ENCODE results near the gene CEBPA.
A peak's percentile ranks its signal among the peaks of the same experiment; 100 is the strongest.

The CEBPA gene

DNA sequence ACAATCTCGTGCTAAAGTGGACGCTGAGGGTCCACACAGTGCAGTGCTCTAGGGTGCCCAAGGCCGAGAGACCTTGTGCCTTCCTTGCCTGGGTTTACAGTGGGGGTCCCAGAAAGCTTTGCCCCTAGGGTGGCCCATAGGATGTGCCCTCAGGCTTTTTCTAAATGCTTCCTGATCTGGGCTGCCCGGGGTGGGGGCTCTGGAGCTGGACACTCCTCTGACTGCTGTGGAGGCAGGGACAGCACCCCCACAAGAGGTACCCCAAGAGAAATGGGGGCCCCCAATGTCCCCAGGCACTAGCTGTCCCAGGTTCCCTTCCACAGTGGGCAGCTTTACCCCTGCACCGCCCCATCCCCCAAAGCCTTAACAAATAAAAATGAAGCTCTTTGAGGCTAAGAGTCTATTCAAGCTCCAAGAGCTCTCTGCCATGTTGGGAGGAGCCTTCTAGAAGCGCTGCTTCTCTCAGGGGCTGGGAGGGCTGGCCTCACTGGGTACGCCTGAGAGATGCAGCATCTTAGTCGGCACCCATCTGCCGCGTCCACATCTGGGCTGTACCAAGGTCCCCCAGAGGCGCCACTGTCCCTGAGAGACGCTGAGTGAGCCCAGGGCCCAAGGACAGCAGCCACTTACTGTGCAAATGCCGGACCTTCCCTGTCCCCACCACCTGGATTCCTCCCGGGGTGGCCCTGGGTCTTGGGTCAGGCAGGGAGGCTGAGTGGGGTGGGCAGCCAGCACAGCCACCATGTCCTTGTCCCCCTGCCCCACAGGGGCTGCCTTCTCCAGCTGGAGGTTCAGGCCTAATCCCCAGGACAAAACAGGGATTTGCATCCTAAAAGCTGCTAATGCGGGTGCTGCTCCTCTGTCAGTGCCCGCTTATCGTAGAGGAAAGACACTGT lies 27.4 kb downstream of the CEBPA start:
- TF ChIP-seq, protein P1, sequence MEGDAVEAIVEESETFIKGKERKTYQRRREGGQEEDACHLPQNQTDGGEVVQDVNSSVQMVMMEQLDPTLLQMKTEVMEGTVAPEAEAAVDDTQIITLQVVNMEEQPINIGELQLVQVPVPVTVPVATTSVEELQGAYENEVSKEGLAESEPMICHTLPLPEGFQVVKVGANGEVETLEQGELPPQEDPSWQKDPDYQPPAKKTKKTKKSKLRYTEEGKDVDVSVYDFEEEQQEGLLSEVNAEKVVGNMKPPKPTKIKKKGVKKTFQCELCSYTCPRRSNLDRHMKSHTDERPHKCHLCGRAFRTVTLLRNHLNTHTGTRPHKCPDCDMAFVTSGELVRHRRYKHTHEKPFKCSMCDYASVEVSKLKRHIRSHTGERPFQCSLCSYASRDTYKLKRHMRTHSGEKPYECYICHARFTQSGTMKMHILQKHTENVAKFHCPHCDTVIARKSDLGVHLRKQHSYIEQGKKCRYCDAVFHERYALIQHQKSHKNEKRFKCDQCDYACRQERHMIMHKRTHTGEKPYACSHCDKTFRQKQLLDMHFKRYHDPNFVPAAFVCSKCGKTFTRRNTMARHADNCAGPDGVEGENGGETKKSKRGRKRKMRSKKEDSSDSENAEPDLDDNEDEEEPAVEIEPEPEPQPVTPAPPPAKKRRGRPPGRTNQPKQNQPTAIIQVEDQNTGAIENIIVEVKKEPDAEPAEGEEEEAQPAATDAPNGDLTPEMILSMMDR (IDR thresholded peaks at IDR 0.05), result no peak
- no peak for DNase-seq
- Histone ChIP-seq H3K27me3 (peaks cover 0 to 20% of the 10 kb centered on the region in 2 donors), H3K4me1 (peaks cover 0 to 16% (median 7%) of the 10 kb centered on the region in 4 donors), H3K9me3 (no peaks in the 10 kb centered on the region), H3K4me3 (no peak overlapping the region), H3K36me3 (no peaks in the 10 kb centered on the region), H3K27ac (no peak overlapping the region)
- intact Hi-C loops (cut with DNase I; ENCODE audit: low total_unique reads), result no loop called here

DNA sequence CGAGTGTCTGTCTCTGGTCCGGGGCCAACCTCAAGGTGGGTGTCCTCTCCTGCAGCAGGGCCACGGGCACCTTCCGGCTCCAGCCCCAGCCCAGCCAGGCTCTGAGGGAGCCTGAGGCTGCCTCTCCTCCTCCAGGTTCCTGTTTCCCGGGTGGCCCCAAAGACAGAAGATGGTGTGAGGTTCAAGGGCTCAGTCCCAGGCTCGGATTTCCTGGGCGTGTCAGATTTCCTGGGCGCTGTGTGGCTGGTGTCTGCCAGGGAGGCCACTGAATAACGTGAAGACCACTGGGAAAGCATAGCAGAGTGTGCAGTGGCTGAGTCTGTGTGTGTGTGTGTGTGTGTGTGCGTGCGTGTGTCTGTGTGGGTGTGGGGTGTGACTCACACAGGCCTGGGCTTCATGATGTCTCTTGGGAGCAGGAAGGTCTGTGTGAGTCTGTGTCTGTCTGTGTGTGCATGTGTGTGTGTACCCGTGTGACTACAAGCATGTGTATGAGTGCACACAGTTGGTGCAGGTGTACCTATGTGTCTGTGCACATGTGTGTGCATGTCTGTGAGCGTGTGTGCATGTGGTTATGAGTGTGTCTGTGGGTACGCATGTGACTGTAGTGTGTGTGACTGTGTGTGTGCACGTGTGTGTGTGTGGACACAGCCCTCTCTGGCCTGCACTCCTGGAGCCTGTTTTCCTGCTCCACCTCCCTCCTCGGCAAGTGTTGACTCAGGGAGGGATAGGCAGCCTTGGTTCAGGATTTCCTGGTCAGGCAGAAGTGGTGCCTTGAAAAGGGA lies 28.3 kb downstream of the CEBPA start:
- intact Hi-C loops (cut with DNase I; ENCODE audit: low total_unique reads), result no loop called here
- DNase-seq, result peak in 1 of 2 donors; percentile 55
- Histone ChIP-seq H3K36me3 (no peaks in the 10 kb centered on the region), H3K27me3 (peaks cover 0 to 26% of the 10 kb centered on the region in 2 donors), H3K9me3 (no peaks in the 10 kb centered on the region), H3K4me3 (no peak overlapping the region), H3K27ac (no peak overlapping the region), H3K4me1 (peaks cover 0 to 16% (median 7%) of the 10 kb centered on the region in 4 donors)
- TF ChIP-seq, protein P1 (IDR thresholded peaks at IDR 0.05), result no peak

DNA sequence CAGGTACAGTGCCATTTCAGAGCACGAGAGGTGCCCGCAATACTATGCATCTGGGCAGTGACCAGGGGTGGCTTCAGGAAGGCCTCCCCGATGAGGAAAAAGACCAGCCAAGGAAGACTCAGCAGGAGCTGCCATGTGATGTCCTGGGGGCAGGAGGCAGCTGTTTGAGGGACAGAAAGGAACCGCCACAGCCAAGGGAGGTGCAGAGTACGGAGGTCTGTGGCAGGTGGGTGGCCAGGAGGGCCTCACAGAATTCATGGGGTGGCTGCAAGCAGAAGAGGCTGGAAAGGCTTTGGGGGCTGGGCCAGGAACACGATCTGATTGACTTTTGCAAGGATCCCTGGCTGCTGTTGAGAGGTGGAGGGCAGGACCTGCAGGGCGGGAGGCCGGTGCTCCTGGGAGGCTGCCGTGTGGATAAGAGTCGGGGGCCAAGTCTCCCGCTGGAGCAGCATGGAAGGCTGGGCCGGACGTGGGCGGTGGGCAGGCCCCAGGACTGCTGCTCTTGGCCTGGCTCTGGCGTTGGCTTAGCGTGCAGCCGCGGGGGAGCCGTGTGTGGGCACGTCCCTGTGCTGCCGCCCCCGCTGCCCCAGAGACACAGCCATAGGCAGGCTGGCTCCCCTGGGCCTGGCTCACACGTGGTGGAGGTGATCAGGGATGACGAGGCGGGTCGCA lies 29.1 kb downstream of the CEBPA start:
- H3K27ac ChIP-seq, result no peak overlapping the region
- intact Hi-C loops (cut with DNase I; ENCODE audit: low total_unique reads), result no loop called here
- H3K27me3 ChIP-seq, result peaks cover 0 to 30% of the 10 kb centered on the region in 2 donors
- no peak for DNase-seq
- H3K4me1 ChIP-seq, result peaks cover 0 to 16% (median 7%) of the 10 kb centered on the region in 4 donors
- TF ChIP-seq, protein P1 (IDR thresholded peaks at IDR 0.05), result no peak
- no peaks in the 10 kb centered on the region for H3K36me3 ChIP-seq
- H3K4me3 ChIP-seq, result no peak overlapping the region
- no peaks in the 10 kb centered on the region for H3K9me3 ChIP-seq

DNA sequence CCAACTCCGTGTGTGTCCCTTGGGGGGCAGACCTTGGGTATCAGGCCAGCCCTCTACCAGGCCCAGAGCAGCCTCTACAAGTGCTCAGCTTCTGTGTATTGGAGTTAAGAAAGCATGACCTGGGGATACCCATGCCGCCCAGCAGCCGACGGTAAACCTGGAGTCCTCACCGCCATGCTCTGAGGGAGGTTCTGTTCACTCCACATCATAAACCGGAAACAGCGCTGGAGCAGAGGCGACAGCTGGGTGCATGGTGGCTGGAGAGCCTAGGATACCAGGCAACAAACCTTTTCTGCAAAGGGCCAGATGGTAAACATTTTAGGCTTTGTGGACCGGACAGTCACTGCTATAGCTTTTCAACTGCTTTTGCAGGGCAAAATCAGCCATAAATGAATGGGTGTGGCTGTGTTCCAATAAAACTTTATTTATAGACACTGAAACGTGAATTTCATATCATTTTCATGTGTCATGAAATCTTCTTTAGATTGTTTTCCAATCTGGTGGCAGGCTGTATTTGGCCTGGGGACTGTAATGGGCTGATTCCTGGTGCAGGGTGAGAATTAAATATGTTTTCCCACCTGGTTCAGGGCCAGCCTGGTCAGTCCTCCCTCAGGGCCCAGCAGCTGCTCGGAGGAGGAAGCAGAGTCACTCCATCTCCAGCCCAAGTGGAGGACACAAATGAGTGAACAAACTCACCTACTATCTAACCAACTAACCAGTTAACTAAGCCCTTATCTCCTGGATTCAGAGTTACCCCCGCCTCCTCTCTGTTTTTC lies 30.9 kb downstream of the CEBPA start:
- no peak overlapping the region for H3K27ac ChIP-seq
- H3K4me3 ChIP-seq, result no peak overlapping the region
- TF ChIP-seq, protein P1 (IDR thresholded peaks at IDR 0.05), result no peak
- no peaks in the 10 kb centered on the region for H3K36me3 ChIP-seq
- intact Hi-C loops (cut with DNase I; ENCODE audit: low total_unique reads), result no loop called here
- DNase-seq, result no peak
- peaks cover 0 to 16% (median 7%) of the 10 kb centered on the region in 4 donors for H3K4me1 ChIP-seq
- no peaks in the 10 kb centered on the region for H3K9me3 ChIP-seq
- peaks cover 0 to 29% of the 10 kb centered on the region in 2 donors for H3K27me3 ChIP-seq

DNA sequence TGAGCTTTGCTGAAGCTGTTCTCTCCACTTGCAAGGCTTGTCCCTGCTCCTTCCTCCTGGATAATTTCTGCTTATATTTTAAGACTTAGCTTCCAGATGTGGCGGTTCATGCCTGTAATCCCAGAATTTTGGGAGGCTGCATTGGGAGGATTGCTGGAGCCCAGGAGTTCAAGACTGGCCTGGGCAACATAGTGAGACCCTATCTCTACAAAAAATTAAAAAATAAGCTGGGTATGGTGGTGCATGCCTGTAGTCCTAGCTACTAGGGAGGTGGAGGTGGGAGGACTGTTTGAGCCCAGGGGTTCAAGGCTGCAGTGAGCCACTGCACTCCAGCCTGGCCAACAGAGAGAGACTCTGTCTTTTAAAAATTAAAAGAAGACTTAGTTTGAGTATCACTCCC lies 31.6 kb downstream of the CEBPA start:
- H3K27ac ChIP-seq, result no peak overlapping the region
- no peaks in the 10 kb centered on the region for H3K36me3 ChIP-seq
- no peak for DNase-seq
- no peak overlapping the region for H3K4me3 ChIP-seq
- H3K27me3 ChIP-seq, result peaks cover 0 to 28% of the 10 kb centered on the region in 2 donors
- peaks cover 0 to 16% (median 7%) of the 10 kb centered on the region in 4 donors for H3K4me1 ChIP-seq
- no peaks in the 10 kb centered on the region for H3K9me3 ChIP-seq
- intact Hi-C loops (cut with DNase I; ENCODE audit: low total_unique reads), result no loop called here
- TF ChIP-seq, protein P1 (IDR thresholded peaks at IDR 0.05), result no peak

Measured in tibial artery (tissue), 4 donors.